Suprapubic skin (tissue), 4 donors: ENCODE measurements around the gene CHAT.

Experiments used
- CTCF ChIP-seq, 2 donors: fragments of 200-600 bp in 1 of 2; fragments of 450-650 bp in 1 of 2; sonication (generic) in 1 of 2; IDR thresholded peaks; one replicate each; pipeline ENCODE4 v1.5.1; 2016 to 2019; ENCODE audit warnings: antibody characterized with exemption in 2 of 2, mild to moderate bottlenecking in 1 of 2, moderate library complexity in 1 of 2
- EP300 ChIP-seq: sonication (generic); formaldehyde crosslinking; IDR thresholded peaks from one replicate; pipeline ENCODE4 v1.6.1; 2017; ENCODE audit warnings: antibody characterized with exemption
- POLR2A ChIP-seq, 2 donors: fragments of 450-650 bp; IDR thresholded peaks; one replicate each; pipeline ENCODE4 v1.6.1; 2017; ENCODE audit warnings: antibody characterized with exemption in 2 of 2, mild to moderate bottlenecking in 2 of 2, moderate library complexity in 2 of 2
- POLR2AphosphoS5 ChIP-seq, 3 donors: sonication (generic); formaldehyde crosslinking; IDR thresholded peaks; one replicate each; pipeline ENCODE4 v1.6.1; 2017; ENCODE audit warnings: antibody characterized with exemption in 3 of 3

GRCh38 chr10:49664842-49665355 is 51.1 kb downstream of the CHAT start:
- TF ChIP-seq CTCF (IDR thresholded peaks at IDR 0.05) (no peak), POLR2A (IDR thresholded peaks at IDR 0.05) (no peak), POLR2AphosphoS5 (IDR thresholded peaks at IDR 0.05) (no peak), EP300 (no peak)
